H1 (cell line): ENCODE results near the gene HS2ST1. TPM values are rescaled to one million over a fixed set of nuclear protein-coding genes. Genes with fewer than 3 reads are reported as not detected.

Experiments used
- CTCF ChIA-PET: fragments of 300-600 bp; sonication (Branson Sonifier 250); formaldehyde crosslinking; loops from one replicate; lab custom pipeline; 2021; ENCODE audit not compliant: partially characterized antibody; lab: Charles Lee
- POLR2A ChIA-PET: fragments of 300-600 bp; sonication (Branson Sonifier 250); formaldehyde crosslinking; loops from one replicate; lab custom pipeline; 2021; ENCODE audit warnings: inconsistent platforms; ENCODE audit not compliant: partially characterized antibody; lab: Charles Lee
- DNase-seq, 2 experiments: peaks; one replicate each; pipeline versions ENCODE4 v3.0.0 to v3.0.0-alpha.2; 2010 to 2022; ENCODE audit warnings: low spot score in 2 of 2, low read depth in 1 of 2, mixed read lengths in 1 of 2
- FAIRE-seq: peaks from 2 replicates; lab custom pipeline; 2011; peaks lifted over from hg19 to GRCh38; lab: Jason Lieb, UNC
- H2AFZ ChIP-seq: 2 replicates; pipeline ENCODE4 v1.8.1; 2012; ENCODE audit warnings: low read length, inconsistent platforms
- H2AK5ac ChIP-seq: 2 replicates; pipeline ENCODE4 v1.6.1; 2013; ENCODE audit warnings: low read depth, low read length
- H2BK120ac ChIP-seq: replicated peaks from 2 replicates; pipeline ENCODE3; 2013; ENCODE audit warnings: low read depth, low read length, inconsistent platforms
- H2BK12ac ChIP-seq: 2 replicates; pipeline ENCODE4 v1.6.1; 2013; ENCODE audit warnings: low read depth, low read length
- H2BK15ac ChIP-seq: 2 replicates; pipeline ENCODE4 v1.6.1; 2013; ENCODE audit warnings: low read length
- H2BK20ac ChIP-seq: 2 replicates; pipeline ENCODE4 v1.6.1; 2013; ENCODE audit warnings: low read length
- H2BK5ac ChIP-seq: 2 replicates; pipeline ENCODE4 v1.6.1; 2013; ENCODE audit warnings: low read depth, low read length
- H3K14ac ChIP-seq: 2 replicates; pipeline ENCODE4 v1.6.1; 2013; ENCODE audit warnings: inconsistent platforms; ENCODE audit not compliant: insufficient read length
- H3K18ac ChIP-seq: 2 replicates; pipeline ENCODE4 v1.6.1; 2013; ENCODE audit warnings: low read length; ENCODE audit errors: extremely low read depth
- H3K23ac ChIP-seq: 2 replicates; pipeline ENCODE4 v1.6.1; 2013; ENCODE audit warnings: inconsistent platforms; ENCODE audit not compliant: insufficient read length
- H3K23me2 ChIP-seq: 2 replicates; pipeline ENCODE4 v1.6.1; 2013; ENCODE audit warnings: low read depth, low read length
- H3K27ac ChIP-seq: 2 replicates; pipeline ENCODE4 v1.6.1; 2011; ENCODE audit warnings: low read depth, low read length, inconsistent platforms
- H3K27me3 ChIP-seq, 4 experiments: replicated peaks in 1 of 4; 1 replicate in 1 of 4; 2 replicates in 3 of 4; pipeline versions ENCODE4 v1.6.1 to v1.8.1; 2011 to 2013; ENCODE audit warnings: low read length in 3 of 4, mild to moderate bottlenecking in 3 of 4, inconsistent platforms in 2 of 4, mixed read lengths in 2 of 4, moderate library complexity in 1 of 4; ENCODE audit not compliant: control insufficient read depth in 3 of 4, insufficient read depth in 3 of 4; ENCODE audit errors: extremely low read depth in 1 of 4
- H3K36me3 ChIP-seq, 4 experiments: 2 replicates each; pipeline versions ENCODE4 v1.6.1 to v1.8.1; 2011 to 2013; ENCODE audit warnings: mild to moderate bottlenecking in 4 of 4, low read length in 3 of 4, moderate library complexity in 2 of 4, control low read depth in 1 of 4, inconsistent platforms in 1 of 4; ENCODE audit not compliant: insufficient read depth in 4 of 4, control insufficient read depth in 2 of 4
- H3K4ac ChIP-seq: replicated peaks from 2 replicates; pipeline ENCODE3; 2013; ENCODE audit warnings: low read length, low read depth, mixed read lengths, inconsistent platforms; ENCODE audit not compliant: insufficient read length
- H3K4me1 ChIP-seq, 4 experiments: replicated peaks in 1 of 4; 1 replicate in 1 of 4; 2 replicates in 3 of 4; pipeline versions ENCODE4 v1.6.1 to v1.8.1; 2011 to 2013; ENCODE audit warnings: low read length in 3 of 4, inconsistent platforms in 2 of 4, mixed read lengths in 1 of 4; ENCODE audit not compliant: insufficient read depth in 4 of 4, control insufficient read depth in 3 of 4
- H3K4me2 ChIP-seq, 2 experiments: 2 replicates each; pipeline versions ENCODE4 v1.6.1 to v1.8.1; 2011 to 2013; ENCODE audit warnings: low read depth in 2 of 2, low read length in 2 of 2, control low read depth in 1 of 2, inconsistent platforms in 1 of 2, mild to moderate bottlenecking in 1 of 2; ENCODE audit not compliant: insufficient read depth in 1 of 2
- H3K4me3 ChIP-seq, 4 experiments: fragments of 200-600, 300-600 bp in 1 of 4; sonication (generic), shearing (Covaris generic), sonication (Bioruptor Twin) in 1 of 4; 2 replicates each; pipeline versions ENCODE4 v1.5.1 to v1.8.1; 2011 to 2016; ENCODE audit warnings: low read length in 4 of 4, low read depth in 3 of 4, control low read depth in 2 of 4, inconsistent platforms in 2 of 4, mild to moderate bottlenecking in 2 of 4, mixed read lengths in 1 of 4, moderate library complexity in 1 of 4; ENCODE audit not compliant: insufficient read depth in 2 of 4; ENCODE audit errors: extremely low read depth in 1 of 4
- H3K56ac ChIP-seq: replicated peaks from 2 replicates; pipeline ENCODE3; 2013; ENCODE audit warnings: low read depth, mild to moderate bottlenecking, mixed read lengths, low read length, inconsistent platforms; ENCODE audit not compliant: insufficient read length
- H3K79me1 ChIP-seq: 2 replicates; pipeline ENCODE4 v1.6.1; 2013; ENCODE audit warnings: low read depth, low read length, control low read depth
- H3K79me2 ChIP-seq, 2 experiments: 2 replicates each; pipeline versions ENCODE4 v1.6.1 to v1.8.1; 2012 to 2013; ENCODE audit warnings: low read length in 2 of 2, mild to moderate bottlenecking in 2 of 2, inconsistent platforms in 1 of 2; ENCODE audit not compliant: insufficient read depth in 2 of 2, control insufficient read depth in 1 of 2
- H3K9ac ChIP-seq, 4 experiments: replicated peaks in 1 of 4; 1 replicate in 1 of 4; 2 replicates in 3 of 4; pipeline versions ENCODE4 v1.6.1 to v1.8.1; 2011 to 2013; ENCODE audit warnings: low read depth in 3 of 4, low read length in 3 of 4, control low read depth in 2 of 4, mild to moderate bottlenecking in 2 of 4, moderate library complexity in 2 of 4, inconsistent platforms in 1 of 4; ENCODE audit errors: extremely low read depth in 1 of 4
- H3K9me3 ChIP-seq, 2 experiments: 2 replicates each; pipeline versions ENCODE4 v1.6.1 to v1.8.1; 2012 to 2013; ENCODE audit warnings: mild to moderate bottlenecking in 2 of 2, moderate library complexity in 2 of 2, control low read depth in 1 of 2, inconsistent platforms in 1 of 2, low read depth in 1 of 2, low read length in 1 of 2, mixed read lengths in 1 of 2; ENCODE audit not compliant: insufficient read depth in 2 of 2
- H4K20me1 ChIP-seq, 2 experiments: replicated peaks in 1 of 2; 2 replicates each; pipeline versions ENCODE3 to v1.8.1; 2011 to 2013; ENCODE audit warnings: inconsistent platforms in 2 of 2, low read length in 2 of 2, mild to moderate bottlenecking in 1 of 2; ENCODE audit not compliant: insufficient read depth in 2 of 2, control insufficient read depth in 1 of 2
- H4K5ac ChIP-seq: 2 replicates; pipeline ENCODE4 v1.6.1; 2013; ENCODE audit warnings: low read length, low read depth, mixed read lengths, inconsistent platforms; ENCODE audit not compliant: insufficient read length
- H4K8ac ChIP-seq: 2 replicates; pipeline ENCODE4 v1.8.0; 2013; ENCODE audit warnings: mild to moderate bottlenecking, moderate library complexity, low read length, inconsistent platforms; ENCODE audit not compliant: insufficient read depth; ENCODE audit errors: extremely low read depth
- H4K91ac ChIP-seq: replicated peaks from 2 replicates; pipeline ENCODE3; 2013; ENCODE audit warnings: low read length, mixed read lengths, inconsistent platforms; ENCODE audit not compliant: insufficient read length
- E2F6 ChIP-seq: IDR thresholded peaks from 2 replicates; pipeline ENCODE4 v1.6.1; 2012; ENCODE audit warnings: inconsistent platforms
- EZH2 ChIP-seq: fragments of 200-600 bp; sonication (generic); IDR thresholded peaks from 2 replicates; pipeline ENCODE4 v1.7.1; 2012; ENCODE audit warnings: low read depth, mild to moderate bottlenecking, moderate library complexity, low read length, inconsistent platforms; ENCODE audit not compliant: severe bottlenecking
- JUN ChIP-seq: IDR thresholded peaks from 2 replicates; pipeline ENCODE4 v1.6.1; 2011; ENCODE audit warnings: low read depth, mild to moderate bottlenecking, improper control_type of control experiment, low read length
- NRF1 ChIP-seq: IDR thresholded peaks from 2 replicates; pipeline ENCODE4 v1.6.1; 2011; ENCODE audit warnings: mild to moderate bottlenecking, low read depth, low read length, improper control_type of control experiment
- POLR2A ChIP-seq, 2 experiments: IDR thresholded peaks; 1 replicate in 1 of 2; 2 replicates in 1 of 2; pipeline ENCODE4 v1.6.1; 2011; ENCODE audit warnings: low read depth in 2 of 2, low read length in 2 of 2, mild to moderate bottlenecking in 2 of 2; ENCODE audit errors: control extremely low read depth in 1 of 2
- POU5F1 ChIP-seq: IDR thresholded peaks from 2 replicates; pipeline ENCODE4 v1.6.1; 2011; ENCODE audit warnings: low read depth, mild to moderate bottlenecking, low read length, moderate library complexity
- RBBP5 ChIP-seq: IDR thresholded peaks from 2 replicates; pipeline ENCODE4 v1.7.1; 2012; ENCODE audit warnings: low read depth, mild to moderate bottlenecking, inconsistent platforms, low read length, moderate library complexity, borderline replicate concordance
- SP4 ChIP-seq: IDR thresholded peaks from 2 replicates; pipeline ENCODE4 v1.6.1; 2012; ENCODE audit warnings: low read length, inconsistent platforms
- SUZ12 ChIP-seq: fragments of 200-600 bp; sonication (generic); IDR thresholded peaks from 2 replicates; pipeline ENCODE4 v1.6.1; 2012; ENCODE audit warnings: mild to moderate bottlenecking, inconsistent platforms, low read length, moderate library complexity, mixed read lengths
- TAF1 ChIP-seq: IDR thresholded peaks from 2 replicates; pipeline ENCODE4 v1.6.1; 2011; ENCODE audit warnings: mild to moderate bottlenecking, low read depth, low read length
- TBP ChIP-seq: IDR thresholded peaks from 2 replicates; pipeline ENCODE4 v1.6.1; 2011; ENCODE audit warnings: low read depth, low read length, improper control_type of control experiment
- USF2 ChIP-seq: IDR thresholded peaks from 2 replicates; pipeline ENCODE4 v1.6.1; 2011; ENCODE audit warnings: low read length, improper control_type of control experiment
- YY1 ChIP-seq: IDR thresholded peaks from 2 replicates; pipeline ENCODE4 v1.6.1; 2011; ENCODE audit warnings: low read depth, mild to moderate bottlenecking, low read length
- WGBS, 2 experiments: shearing (Covaris generic) in 1 of 2; methylation state at CpG; one replicate each; pipeline versions ENCODE4 v1.1.6 to v1.1.7; 2013 to 2015; ENCODE audit warnings: low lambda C conversion rate in 2 of 2, mixed read lengths in 2 of 2, inconsistent platforms in 1 of 2, low coverage in 1 of 2, missing lambda C conversion rate in 1 of 2; ENCODE audit not compliant: insufficient replicate concordance in 2 of 2, insufficient coverage in 1 of 2, insufficient read length in 1 of 2; ENCODE audit errors: extremely low coverage in 1 of 2, missing lambda C conversion rate in 1 of 2; 5-methylcytosine and 5-hydroxymethylcytosine counted together
- polyA plus RNA-seq, 7 experiments: library from polyadenylated mRNA; depleted of rRNA in 3 of 7; stranded (reverse) in 5 of 7; unstranded in 2 of 7; fragments of >200 nt in 5 of 7; fragments of 200-250 nt in 2 of 7; gene quantifications; 1 replicate in 5 of 7; 2 replicates in 1 of 7; 4 replicates in 1 of 7; pipeline versions ENCODE4 v1.2.1 to v1.2.3, GENCODE V29; 2011 to 2013; ENCODE audit warnings: missing spikeins in 2 of 7, mixed read lengths in 2 of 7
- total RNA-seq: library from RNA; stranded (reverse); fragmentation: NEBNext Ultra II Directional; extraction: Animal tissue kit (Norgen Biotek cat#: 25700); gene quantifications from 2 replicates; pipeline ENCODE4 v1.2.1, GENCODE V29; 2021

Gene HS2ST1
- total and polyA plus RNA-seq, 2 of the 8 experiments (the other 6 are each of a cell fraction or from before 2014, with no cell fraction given): 5.2 to 28.3 TPM

GRCh38 chr1:87115891-87116290 lies 201.5 kb downstream of the HS2ST1 start:
- CTCF ChIA-PET: interaction anchor here (0.6 to 2.3 kb wide), 5 partner anchors 10 to 171 kb away, joined by 4 to 10 read pairs (median 5); no protein-coding TSS in a partner anchor
- H3K79me1 ChIP-seq: no peaks in the 10 kb centered on the region
- no peak for FAIRE-seq
- no peak overlapping the region for H2AFZ ChIP-seq
- H2BK20ac ChIP-seq: no peak overlapping the region
- no peak overlapping the region for H3K9ac ChIP-seq
- H2AK5ac ChIP-seq: no peak overlapping the region
- H3K18ac ChIP-seq: no peak overlapping the region
- H3K36me3 ChIP-seq: no peaks in the 10 kb centered on the region
- H2BK12ac ChIP-seq: no peak overlapping the region
- no peak overlapping the region for H3K14ac ChIP-seq
- no peak overlapping the region for H2BK15ac ChIP-seq
- H3K56ac ChIP-seq: no peak overlapping the region
- H3K23me2 ChIP-seq: no peaks in the 10 kb centered on the region
- no peak overlapping the region for H2BK120ac ChIP-seq
- POLR2A ChIA-PET: no interaction called here
- H3K4ac ChIP-seq: no peak overlapping the region
- H4K20me1 ChIP-seq: no peaks in the 10 kb centered on the region
- 81% methylated on average over 3 of the region's 3 CpGs; no CpG with 5 or more reads in 1 of the 2 experiments for WGBS, 2 experiments
- no peak overlapping the region for H3K23ac ChIP-seq
- H3K9me3 ChIP-seq: no peaks in the 10 kb centered on the region
- no peak for DNase-seq
- no peak overlapping the region for H3K4me2 ChIP-seq
- peaks cover 0 to 7% (median 4%) of the 10 kb centered on the region in 4 experiments; a peak in 5 of 7 replicates for H3K4me1 ChIP-seq
- H4K5ac ChIP-seq: no peak overlapping the region
- H3K27ac ChIP-seq: no peak overlapping the region
- H4K91ac ChIP-seq: no peak overlapping the region
- no peak overlapping the region for H3K4me3 ChIP-seq
- no peaks in the 10 kb centered on the region for H3K27me3 ChIP-seq
- H3K79me2 ChIP-seq: no peaks in the 10 kb centered on the region
- H4K8ac ChIP-seq: no peak overlapping the region
- H2BK5ac ChIP-seq: no peak overlapping the region
- TF ChIP-seq NRF1: no peak
- TF ChIP-seq JUN: no peak
- TF ChIP-seq SP4: no peak
- TF ChIP-seq EZH2: no peak
- TF ChIP-seq TBP: no peak
- no peak for TF ChIP-seq POU5F1
- TF ChIP-seq YY1: no peak
- no peak for TF ChIP-seq USF2
- TF ChIP-seq E2F6: no peak
- no peak for TF ChIP-seq SUZ12
- no peak for TF ChIP-seq TAF1
- TF ChIP-seq RBBP5: no peak
- no peak for TF ChIP-seq POLR2A (IDR thresholded peaks at IDR 0.05; ENCODE audit: control extremely low read depth in 1 of 2, low read depth in 2 of 2, low read length in 2 of 2)
